H9 (cell line): ENCODE results near the gene MUSTN1. TPM values are rescaled to one million over a fixed set of nuclear protein-coding genes. Genes with fewer than 3 reads are reported as not detected.

Experiments used
- DNase-seq: peaks from one replicate; pipeline ENCODE4 v3.0.0-alpha.2; 2017
- H2AFZ ChIP-seq: one replicate; pipeline ENCODE4 v1.6.1; 2013; ENCODE audit warnings: mild to moderate bottlenecking, low read length, control low read depth, moderate library complexity
- H2AK5ac ChIP-seq: 2 replicates; pipeline ENCODE4 v1.6.1; 2013; ENCODE audit warnings: low read length, control low read depth, mixed read lengths; ENCODE audit not compliant: insufficient read length
- H2BK120ac ChIP-seq: one replicate; pipeline ENCODE4 v1.6.1; 2013; ENCODE audit warnings: low read depth, mild to moderate bottlenecking, low read length, control low read depth, inconsistent platforms; ENCODE audit not compliant: poor library complexity, severe bottlenecking
- H2BK12ac ChIP-seq: 2 replicates; pipeline ENCODE4 v1.6.1; 2013; ENCODE audit warnings: low read length, control low read depth, mixed read lengths, low read depth; ENCODE audit not compliant: insufficient read length
- H2BK15ac ChIP-seq: 2 replicates; pipeline ENCODE4 v1.6.1; 2013; ENCODE audit warnings: low read depth, low read length, control low read depth
- H2BK20ac ChIP-seq: one replicate; pipeline ENCODE4 v1.6.1; 2013; ENCODE audit warnings: low read depth, mild to moderate bottlenecking, low read length, control low read depth, inconsistent platforms; ENCODE audit not compliant: poor library complexity, severe bottlenecking
- H2BK5ac ChIP-seq: 2 replicates; pipeline ENCODE4 v1.6.1; 2013; ENCODE audit warnings: low read length, control low read depth, mixed read lengths; ENCODE audit not compliant: insufficient read length
- H3K14ac ChIP-seq: 2 replicates; pipeline ENCODE4 v1.6.1; 2013; ENCODE audit warnings: low read length, control low read depth; ENCODE audit not compliant: insufficient read depth
- H3K18ac ChIP-seq: 2 replicates; pipeline ENCODE4 v1.6.1; 2013; ENCODE audit warnings: low read depth, mild to moderate bottlenecking, mixed read lengths, low read length, control low read depth; ENCODE audit not compliant: insufficient read length
- H3K23ac ChIP-seq: 2 replicates; pipeline ENCODE4 v1.6.1; 2013; ENCODE audit warnings: low read length, control low read depth, mixed read lengths, low read depth; ENCODE audit not compliant: insufficient read length
- H3K23me2 ChIP-seq: 2 replicates; pipeline ENCODE4 v1.6.1; 2013; ENCODE audit warnings: low read depth, mild to moderate bottlenecking, mixed read lengths, low read length, control low read depth; ENCODE audit not compliant: insufficient read length, poor library complexity, severe bottlenecking
- H3K27ac ChIP-seq: 2 replicates; pipeline ENCODE4 v1.5.1; 2013; ENCODE audit warnings: low read length, control low read depth, mixed read lengths, low read depth; ENCODE audit not compliant: insufficient read length
- H3K27me3 ChIP-seq: 2 replicates; pipeline ENCODE4 v1.6.1; 2013; ENCODE audit warnings: low read length, control low read depth, inconsistent platforms; ENCODE audit not compliant: insufficient read depth
- H3K4ac ChIP-seq: 2 replicates; pipeline ENCODE4 v1.6.1; 2013; ENCODE audit warnings: low read depth, mild to moderate bottlenecking, control low read depth, inconsistent platforms, low read length, moderate library complexity
- H3K4me1 ChIP-seq: 2 replicates; pipeline ENCODE4 v1.6.1; 2013; ENCODE audit warnings: low read length, control low read depth, inconsistent platforms; ENCODE audit not compliant: insufficient read depth
- H3K4me2 ChIP-seq: 2 replicates; pipeline ENCODE4 v1.6.1; 2013; ENCODE audit warnings: low read length, control low read depth, mixed read lengths; ENCODE audit not compliant: insufficient read length, insufficient read depth
- H3K56ac ChIP-seq: 2 replicates; pipeline ENCODE4 v1.6.1; 2013; ENCODE audit warnings: low read depth, mild to moderate bottlenecking, mixed read lengths, low read length, control low read depth; ENCODE audit not compliant: insufficient read length
- H3K79me1 ChIP-seq: 2 replicates; pipeline ENCODE4 v1.6.1; 2013; ENCODE audit warnings: low read depth, mild to moderate bottlenecking, moderate library complexity, low read length, control low read depth, inconsistent platforms; ENCODE audit not compliant: insufficient read depth, poor library complexity, severe bottlenecking
- H3K79me2 ChIP-seq: 2 replicates; pipeline ENCODE4 v1.6.1; 2013; ENCODE audit warnings: low read length, control low read depth, inconsistent platforms; ENCODE audit not compliant: insufficient read depth
- H3K9ac ChIP-seq: 2 replicates; pipeline ENCODE4 v1.6.1; 2013; ENCODE audit warnings: low read length, control low read depth, mixed read lengths; ENCODE audit not compliant: insufficient read length; ENCODE audit errors: extremely low read depth
- H3K9me3 ChIP-seq: one replicate; pipeline ENCODE4 v1.6.1; 2013; ENCODE audit warnings: low read depth, low read length, inconsistent platforms; ENCODE audit not compliant: control insufficient read depth
- H3T11ph ChIP-seq: one replicate; pipeline ENCODE4 v1.6.1; 2013; ENCODE audit warnings: mild to moderate bottlenecking, low read length, control low read depth, inconsistent platforms
- H4K20me1 ChIP-seq: one replicate; pipeline ENCODE4 v1.6.1; 2013; ENCODE audit not compliant: control insufficient read depth, insufficient read length, insufficient read depth
- H4K5ac ChIP-seq: 2 replicates; pipeline ENCODE4 v1.6.1; 2013; ENCODE audit warnings: low read depth, mild to moderate bottlenecking, mixed read lengths, low read length, control low read depth; ENCODE audit not compliant: insufficient read length
- H4K8ac ChIP-seq: replicated peaks from 2 replicates; pipeline ENCODE4 v1.6.1; 2013; ENCODE audit warnings: low read length, control low read depth, mixed read lengths, low read depth; ENCODE audit not compliant: insufficient read length
- H4K91ac ChIP-seq: 2 replicates; pipeline ENCODE4 v1.6.1; 2013; ENCODE audit warnings: low read depth, mild to moderate bottlenecking, moderate library complexity, mixed read lengths, low read length, control low read depth; ENCODE audit not compliant: insufficient read length
- H3K27ac Mint-ChIP-seq, 3 experiments: 2 replicates in 2 of 3; 3 replicates in 1 of 3; pipeline ENCODE4 v1.8.0; 2020 to 2021; ENCODE audit warnings: mixed read lengths in 3 of 3, mild to moderate bottlenecking in 1 of 3, moderate library complexity in 1 of 3
- H3K27me3 Mint-ChIP-seq: 2 replicates; pipeline ENCODE4 v1.8.0; 2021; ENCODE audit warnings: low read depth, mild to moderate bottlenecking, moderate library complexity, mixed read lengths
- H3K36me3 Mint-ChIP-seq, 3 experiments: 2 replicates in 2 of 3; 3 replicates in 1 of 3; pipeline ENCODE4 v1.8.0; 2020 to 2021; ENCODE audit warnings: low read depth in 3 of 3, mixed read lengths in 3 of 3; ENCODE audit not compliant: insufficient read depth in 1 of 3
- H3K4me1 Mint-ChIP-seq, 2 experiments: 2 replicates each; pipeline ENCODE4 v1.8.0; 2020; ENCODE audit warnings: mixed read lengths in 2 of 2
- H3K4me3 Mint-ChIP-seq, 2 experiments: 2 replicates in 1 of 2; 3 replicates in 1 of 2; pipeline ENCODE4 v1.8.0; 2020 to 2021; ENCODE audit warnings: mild to moderate bottlenecking in 2 of 2, mixed read lengths in 2 of 2, moderate library complexity in 1 of 2
- H3K9me3 Mint-ChIP-seq, 2 experiments: 2 replicates in 1 of 2; 3 replicates in 1 of 2; pipeline ENCODE4 v1.8.0; 2020; ENCODE audit warnings: mild to moderate bottlenecking in 2 of 2, mixed read lengths in 2 of 2, moderate library complexity in 1 of 2
- CTCF ChIP-seq: fragments of 200-600 bp; sonication (generic); conservative IDR thresholded peaks from 3 replicates; pipeline ENCODE4 v1.8.0; 2021; ENCODE audit warnings: antibody characterized with exemption, mild to moderate bottlenecking
- WGBS: extraction: QIAGEN DNeasy Blood & Tissue Kit; methylation state at CpG from one replicate; pipeline ENCODE4 v1.1.7; 2013; ENCODE audit warnings: missing lambda C conversion rate, low lambda C conversion rate, mixed read lengths; ENCODE audit not compliant: insufficient read length; ENCODE audit errors: extremely low coverage; 5-methylcytosine and 5-hydroxymethylcytosine counted together
- total RNA-seq: library from RNA; stranded (reverse); gene quantifications from 2 replicates; pipeline ENCODE4 v1.2.1, GENCODE V29; 2021

Gene MUSTN1
- total RNA-seq, 1 experiment from 2014 or later: 0.72 TPM

GRCh38 chr3:52839892-52840545, 5.2 kb upstream of the MUSTN1 start:
- Histone ChIP-seq H2BK15ac (no peak overlapping the region), H3K79me1 (no peaks in the 10 kb centered on the region), H2BK20ac (no peak overlapping the region), H3K14ac (no peak overlapping the region), H3K79me2 (no peaks in the 10 kb centered on the region), H2AFZ (no peak overlapping the region), H3K27ac (no peak overlapping the region), H3K4ac (no peak overlapping the region), H3K4me1 (no peaks in the 10 kb centered on the region), H3K18ac (no peak overlapping the region), H4K91ac (no peak overlapping the region), H4K5ac (no peak overlapping the region), H4K20me1 (no peaks in the 10 kb centered on the region), H3K4me2 (no peak overlapping the region), H3K23ac (no peak overlapping the region), H2AK5ac (no peak overlapping the region), H2BK12ac (no peak overlapping the region), H3K27me3 (no peaks in the 10 kb centered on the region), H3K9me3 (no peaks in the 10 kb centered on the region), H2BK120ac (no peak overlapping the region), H3K23me2 (no peaks in the 10 kb centered on the region), H3T11ph (no peak overlapping the region), H3K9ac (no peak overlapping the region), H4K8ac (no peak overlapping the region), H2BK5ac (no peak overlapping the region), H3K56ac (no peak overlapping the region)
- Mint-ChIP-seq H3K9me3 (no peaks in the 10 kb centered on the region), H3K36me3 (peaks cover 0 to 12% (median 3%) of the 10 kb centered on the region in 3 experiments; a peak in 6 of 7 replicates), H3K4me3 (no peak overlapping the region), H3K27ac (no peak overlapping the region; a peak in 1 of 7 replicates), H3K27me3 (no peaks in the 10 kb centered on the region), H3K4me1 (peaks cover 5 to 15% of the 10 kb centered on the region in 2 experiments)
- TF ChIP-seq CTCF: no peak
- no peak for DNase-seq
- WGBS: no CpG with 5 or more reads among the region's 23 CpGs
